Hindlimb muscle (tissue), 1 donor: ENCODE results near the gene HDLBP. TPM values are rescaled to one million over a fixed set of nuclear protein-coding genes. Genes with fewer than 3 reads are reported as not detected.
"Not testable (repeated sequence)": the region's sequence is repeated elsewhere in the genome, so short reads cannot be mapped to it uniquely, and the experiment has no call there.

ENCODE experiments used
- DNase-seq: peaks from one replicate; pipeline ENCODE4 v3.0.0-alpha.2; 2013
- polyA plus RNA-seq: library from polyadenylated mRNA; unstranded; fragments of 120-200 nt; gene quantifications from one replicate; pipeline ENCODE4 v1.2.1, GENCODE V29; 2013; ENCODE audit not compliant: insufficient read length

Gene HDLBP
- polyA plus RNA-seq, 1 donor, result 357 TPM

DNA sequence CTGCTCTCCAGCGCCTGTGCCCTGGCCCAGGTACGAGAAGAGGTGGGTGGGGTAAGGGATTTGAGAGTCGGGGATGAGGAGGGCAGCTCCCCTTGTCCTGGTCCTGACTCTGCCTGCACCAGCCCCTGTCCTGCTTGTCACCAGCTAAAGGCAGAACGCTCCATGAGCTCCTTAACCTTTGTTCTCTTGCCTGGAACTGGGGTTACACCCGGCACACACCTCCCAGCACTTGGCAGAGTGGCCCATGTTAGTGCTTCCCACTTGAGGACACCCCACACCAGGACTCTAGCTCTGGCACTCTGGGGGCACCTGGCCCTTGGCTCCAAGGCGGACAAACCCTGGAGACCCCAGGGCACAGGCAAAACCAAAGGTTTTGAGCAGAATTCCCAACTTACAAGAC is 107.8 kb downstream of the HDLBP start:
- no peak for DNase-seq

DNA sequence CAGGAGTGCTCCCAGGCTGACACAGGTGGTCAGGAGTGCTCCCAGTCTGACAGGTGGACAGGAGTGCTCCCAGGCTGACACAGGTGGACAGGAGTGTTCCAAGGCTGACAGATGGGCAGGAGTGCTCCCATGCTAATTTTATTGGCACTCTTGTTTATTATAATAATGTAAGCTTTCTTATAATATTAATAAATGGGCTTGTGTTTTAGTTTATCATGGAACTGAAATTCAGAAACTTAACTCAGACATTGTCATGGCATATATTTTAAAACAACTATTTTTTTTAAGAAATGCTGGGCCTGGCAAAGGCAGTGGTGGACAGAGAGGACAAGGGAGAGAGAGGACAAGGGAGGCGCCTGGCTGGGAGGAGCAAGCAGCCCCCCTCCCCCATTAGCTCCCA is 108.3 kb downstream of the HDLBP start:
- no peak for DNase-seq

DNA sequence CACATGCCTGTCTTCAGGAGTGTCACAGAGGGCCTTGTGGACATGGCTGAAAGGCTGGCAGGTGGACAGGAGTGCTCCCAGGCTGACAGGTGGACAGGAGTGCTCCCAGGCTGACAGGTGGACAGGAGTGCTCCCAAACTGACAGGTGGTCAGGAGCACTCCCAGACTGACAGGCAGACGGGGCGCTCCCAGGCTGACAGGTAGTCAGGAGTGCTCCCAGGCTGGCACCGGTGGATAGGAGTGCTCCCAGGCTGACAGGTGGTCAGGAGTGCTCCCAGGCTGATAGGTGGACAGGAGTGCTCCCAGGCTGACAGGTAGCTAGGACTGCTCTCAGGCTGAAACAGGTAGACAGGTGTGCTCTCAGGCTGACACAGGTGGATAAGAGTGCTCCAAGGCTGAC is 110.4 kb downstream of the HDLBP start:
- no peak for DNase-seq

DNA sequence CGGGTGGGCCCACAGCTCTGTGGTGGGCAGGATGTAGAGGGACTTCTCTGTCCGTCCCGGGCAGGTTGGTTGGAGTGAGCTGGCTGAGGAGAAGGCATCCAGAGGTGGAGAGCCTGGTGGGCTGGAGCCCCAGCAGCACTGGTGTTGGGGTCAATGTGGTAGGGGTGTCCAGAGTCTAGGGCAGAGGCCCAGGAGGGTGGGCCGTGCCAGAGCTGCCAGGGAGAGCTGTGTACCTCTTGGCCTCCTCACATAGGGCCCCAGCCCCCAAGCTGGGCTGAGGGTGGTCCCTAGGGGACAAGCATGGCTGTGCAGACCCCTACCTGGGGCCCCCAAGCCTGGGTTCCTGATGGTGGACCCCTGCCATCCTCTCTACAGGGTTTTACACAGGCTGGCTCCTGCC is 111.0 kb downstream of the HDLBP start:
- no peak for DNase-seq

DNA sequence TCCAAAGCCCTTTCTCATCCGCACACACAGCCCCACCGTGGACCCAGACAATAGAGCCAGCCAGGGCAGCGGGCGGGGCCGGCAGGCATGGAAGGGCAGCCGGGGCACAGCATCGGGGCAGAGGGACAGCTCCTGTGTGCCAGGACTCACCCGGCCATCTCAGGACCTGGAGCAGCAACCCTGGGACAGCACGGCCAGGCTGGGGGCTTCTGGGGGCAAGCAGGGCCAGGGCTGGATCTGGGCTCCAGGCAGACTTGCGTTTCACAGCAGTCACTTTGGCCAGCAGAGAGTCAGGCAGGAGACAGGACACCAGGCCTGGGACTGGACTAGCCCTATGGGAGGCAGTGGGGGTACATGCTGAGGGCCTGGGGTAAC is 111.5 kb downstream of the HDLBP start:
- DNase-seq, result no peak

DNA sequence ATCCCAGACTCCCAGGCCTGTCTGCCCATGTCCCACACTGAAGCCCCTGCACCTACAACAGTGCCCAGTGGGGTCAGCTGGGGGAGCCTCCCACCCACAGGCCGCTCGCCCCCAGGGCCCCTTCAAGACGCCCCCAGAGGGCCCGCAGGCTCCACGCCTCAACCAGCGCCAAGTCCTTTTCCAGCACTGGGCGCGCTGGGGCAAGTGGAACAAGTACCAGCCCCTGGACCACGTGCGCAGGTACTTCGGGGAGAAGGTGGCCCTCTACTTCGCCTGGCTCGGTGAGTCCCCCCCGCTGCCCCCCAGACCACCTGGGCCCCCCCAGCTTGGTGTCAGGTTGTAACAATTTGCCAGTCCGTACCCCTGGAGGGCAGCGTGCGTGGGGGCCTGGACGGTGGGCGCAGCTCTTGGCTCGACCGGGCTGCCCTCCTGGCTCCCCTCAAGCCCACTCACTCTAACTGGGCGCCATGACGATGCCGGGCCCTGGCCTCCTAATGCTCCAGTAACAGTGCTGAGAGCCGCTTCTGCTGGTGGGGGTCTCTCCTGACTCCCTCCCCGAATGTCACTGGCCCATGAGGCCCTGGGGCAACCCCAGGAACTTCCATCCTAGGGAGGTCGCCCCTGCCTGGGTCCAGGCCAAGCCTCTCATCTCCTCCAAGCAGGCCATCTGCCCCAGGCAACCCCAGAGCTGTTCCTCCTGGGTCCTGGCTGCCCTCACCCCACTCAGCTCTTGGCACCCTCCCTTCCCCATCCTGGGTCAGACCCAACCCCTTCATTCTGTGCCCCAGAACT is 112.1 kb downstream of the HDLBP start:
- DNase-seq, result no peak

DNA sequence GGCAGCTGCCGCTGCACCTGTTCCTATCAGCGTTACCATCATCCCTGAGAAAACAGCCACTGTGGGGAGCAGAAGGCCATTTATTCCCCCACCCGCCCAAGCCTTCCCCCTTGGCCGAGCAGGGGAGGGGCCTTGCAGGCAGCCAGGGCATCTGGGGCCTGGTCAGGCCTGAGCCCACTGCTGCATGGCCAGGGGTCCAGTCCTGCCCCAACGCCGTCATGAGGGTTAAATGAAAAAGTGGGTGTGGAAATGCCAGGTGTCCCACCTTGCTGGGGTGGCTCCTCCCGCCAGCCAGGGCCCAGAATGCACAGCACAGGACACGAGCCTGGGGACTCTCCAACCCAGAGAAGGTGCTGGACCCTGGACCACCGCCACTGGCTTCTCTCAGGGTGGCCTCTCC is 112.8 kb downstream of the HDLBP start:
- DNase-seq, result no peak

DNA sequence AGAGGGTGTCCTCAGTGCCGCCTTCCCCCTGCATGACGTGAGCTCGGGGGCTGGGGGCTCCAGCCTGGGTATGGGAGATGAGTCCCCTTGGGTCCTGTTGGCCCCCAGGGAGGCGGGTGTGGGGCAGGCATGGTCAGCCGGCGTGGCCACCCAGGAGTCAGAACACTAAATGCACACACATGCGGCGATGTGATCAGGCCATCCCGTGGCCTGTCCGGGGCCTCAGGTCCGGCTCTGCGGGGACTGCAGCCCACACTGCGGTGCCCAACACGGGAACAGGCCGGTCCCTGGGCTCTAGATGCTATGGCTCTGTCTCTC is 113.2 kb downstream of the HDLBP start:
- DNase-seq, result no peak

DNA sequence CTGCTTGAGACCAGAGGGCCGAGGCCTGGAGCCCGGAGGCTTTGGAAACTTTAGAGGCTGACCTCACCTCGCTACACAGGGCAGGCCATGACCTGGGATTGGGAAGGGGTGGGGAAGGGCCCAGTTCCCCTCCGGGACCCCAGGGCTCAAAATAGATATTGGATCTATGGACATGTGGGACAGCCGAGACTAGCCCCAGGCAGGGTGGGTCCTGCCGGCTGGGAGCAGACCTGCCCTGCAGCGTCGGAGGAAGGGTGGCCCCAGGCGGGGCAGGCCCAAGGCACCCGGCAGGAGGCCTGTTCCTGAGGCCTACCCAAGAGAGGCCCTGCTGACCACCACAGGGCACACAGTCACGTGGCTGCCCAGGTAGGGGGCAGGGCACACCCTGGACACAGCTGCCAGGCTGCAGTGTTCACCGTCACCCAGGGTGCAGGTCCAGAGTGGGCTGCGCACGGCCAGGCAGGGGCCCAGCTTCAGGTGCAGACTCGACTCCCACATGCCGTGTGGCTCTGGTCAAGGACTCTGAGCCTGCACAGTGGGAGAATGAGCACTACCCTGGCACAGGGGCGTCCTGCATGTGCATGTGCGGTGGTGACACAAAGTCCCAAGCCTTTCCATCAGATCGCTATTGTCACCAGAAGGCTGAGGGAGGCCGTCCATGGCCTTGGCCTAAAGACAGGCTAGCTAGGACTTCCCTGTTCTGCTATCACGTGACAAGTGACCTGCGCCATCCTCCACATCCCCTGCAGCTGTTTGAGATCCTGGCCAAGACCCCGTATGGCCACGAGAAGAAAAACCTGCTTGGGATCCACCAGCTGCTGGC is 113.8 kb downstream of the HDLBP start:
- no peak for DNase-seq

DNA sequence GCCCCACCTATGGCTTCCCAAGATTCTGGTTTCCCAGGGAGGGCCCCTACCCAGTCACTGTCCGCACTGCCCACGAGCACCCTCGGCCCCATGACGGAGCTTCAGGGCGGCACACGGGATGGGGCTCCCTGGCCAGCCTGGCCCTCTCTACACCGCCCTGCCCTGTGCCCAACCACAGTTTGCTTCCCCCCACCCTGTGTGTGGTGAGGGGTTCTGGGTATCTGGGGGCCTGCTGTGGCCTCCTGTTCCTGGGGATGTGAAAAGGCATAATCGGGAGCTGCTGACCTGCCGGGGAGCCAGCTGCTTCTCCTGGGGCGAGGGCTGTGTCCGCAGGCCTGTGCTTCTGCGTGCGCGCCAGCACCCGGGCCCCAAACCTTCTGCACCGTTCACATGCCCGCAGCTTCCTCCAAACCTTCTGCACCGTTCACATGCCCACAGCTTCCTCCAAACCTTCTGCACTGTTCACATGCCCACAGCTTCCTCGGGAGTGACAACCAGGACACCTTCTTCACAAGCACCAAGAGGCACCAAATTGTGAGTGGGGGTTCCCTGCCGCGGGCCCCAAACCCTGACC is 114.6 kb downstream of the HDLBP start:
- DNase-seq, result no peak

DNA sequence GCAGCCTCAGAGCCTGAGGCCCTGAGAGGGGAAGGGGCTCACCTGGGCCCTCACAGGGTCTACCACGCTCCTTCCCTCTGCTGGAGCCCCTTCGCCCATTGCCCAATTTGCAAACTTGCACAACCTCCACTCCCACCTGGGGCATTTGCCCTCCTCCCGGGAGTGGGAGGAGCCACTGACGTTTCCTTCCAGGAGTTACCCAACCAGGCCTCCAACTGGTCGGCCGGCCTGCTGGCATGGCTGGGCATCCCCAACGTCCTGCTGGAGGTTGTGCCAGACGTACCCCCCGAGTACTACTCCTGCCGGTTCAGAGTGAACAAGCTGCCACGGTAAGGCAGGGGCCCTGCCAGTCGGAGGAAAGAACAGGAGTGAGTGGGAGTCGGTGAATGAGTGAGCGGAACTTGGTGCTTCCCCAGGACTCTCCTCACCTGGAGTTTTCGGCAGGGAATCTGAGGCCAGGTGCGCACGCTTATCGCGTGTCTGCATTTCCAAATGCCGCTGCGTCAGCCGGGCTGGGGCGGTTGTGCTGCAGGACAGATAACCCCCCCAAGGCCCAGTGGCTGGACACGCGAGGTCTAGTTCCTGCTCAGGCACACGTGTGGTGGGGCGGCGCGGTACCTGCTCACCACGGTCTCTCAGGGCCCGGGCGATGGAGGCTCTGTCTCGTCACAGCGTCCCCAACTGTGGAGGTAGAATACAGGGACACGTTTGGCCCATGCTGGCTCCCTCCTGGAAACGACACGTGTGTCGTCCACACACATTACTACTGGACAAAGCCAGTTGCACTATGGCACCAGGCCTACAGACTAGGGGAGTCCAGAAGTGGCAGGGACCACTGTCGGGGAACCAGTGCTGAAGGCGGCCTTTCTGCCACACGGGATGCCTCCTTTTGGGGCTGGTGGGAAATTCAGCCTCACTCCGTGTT is 115.3 kb downstream of the HDLBP start:
- no peak for DNase-seq

DNA sequence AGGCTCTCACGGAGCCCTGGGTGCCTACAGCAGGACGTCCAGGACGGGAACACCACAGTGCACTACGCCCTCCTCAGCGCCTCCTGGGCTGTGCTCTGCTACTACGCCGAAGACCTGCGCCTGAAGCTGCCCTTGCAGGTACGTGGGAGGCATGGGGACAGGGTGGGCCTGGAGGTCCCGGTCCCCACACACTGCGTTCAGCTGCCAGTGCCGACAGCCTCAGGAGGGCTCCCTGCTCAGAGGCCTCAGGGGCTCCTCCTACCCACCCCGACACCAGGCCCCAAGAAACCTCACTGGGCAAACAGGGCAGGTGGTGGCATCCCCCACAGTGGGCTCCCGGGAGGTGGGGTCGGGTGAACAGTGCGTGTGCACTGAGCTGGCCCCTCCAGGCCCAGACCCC is 116.2 kb downstream of the HDLBP start:
- DNase-seq, result no peak

DNA sequence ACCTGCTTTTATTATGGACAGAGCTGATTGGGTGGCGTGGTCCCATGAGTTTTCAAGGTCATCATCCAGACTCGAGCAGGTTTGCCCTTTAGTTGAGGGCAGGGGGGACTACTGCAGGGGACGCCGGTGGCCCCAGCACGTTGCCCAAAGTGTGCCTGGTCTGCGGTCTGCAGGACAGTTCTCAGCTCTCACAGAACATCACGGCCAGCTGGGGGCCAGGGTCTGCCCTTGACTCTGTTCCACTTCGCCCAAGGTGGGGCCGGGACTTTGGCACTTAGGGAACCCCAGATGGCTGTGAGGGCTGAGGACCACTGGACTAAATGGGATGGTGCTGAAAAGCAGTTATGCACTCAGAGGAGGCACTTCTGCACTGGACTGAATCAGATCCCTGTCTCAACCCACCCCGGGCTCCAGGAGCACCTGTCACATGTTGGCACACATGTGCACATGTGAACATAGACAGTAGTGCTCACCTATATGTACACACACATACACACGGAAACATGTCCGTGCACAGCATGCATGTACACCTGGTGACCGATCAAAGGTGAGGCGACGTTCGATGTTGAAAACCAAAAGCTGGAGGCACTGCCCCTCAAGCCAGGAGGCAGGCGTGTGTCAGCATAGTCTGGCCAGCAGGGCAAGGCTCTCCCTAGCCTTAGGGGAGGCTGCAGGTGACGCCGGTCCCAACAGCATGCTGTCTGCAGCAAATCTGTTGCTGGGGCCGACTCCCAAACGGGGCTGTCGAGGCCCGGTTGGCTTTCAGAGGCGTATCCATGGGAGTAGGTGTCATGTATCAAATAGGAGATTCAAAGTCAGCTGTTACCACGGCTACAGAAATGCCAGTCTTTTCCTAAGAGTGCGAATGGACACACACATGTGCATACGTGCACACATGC is 116.8 kb downstream of the HDLBP start:
- no peak for DNase-seq

DNA sequence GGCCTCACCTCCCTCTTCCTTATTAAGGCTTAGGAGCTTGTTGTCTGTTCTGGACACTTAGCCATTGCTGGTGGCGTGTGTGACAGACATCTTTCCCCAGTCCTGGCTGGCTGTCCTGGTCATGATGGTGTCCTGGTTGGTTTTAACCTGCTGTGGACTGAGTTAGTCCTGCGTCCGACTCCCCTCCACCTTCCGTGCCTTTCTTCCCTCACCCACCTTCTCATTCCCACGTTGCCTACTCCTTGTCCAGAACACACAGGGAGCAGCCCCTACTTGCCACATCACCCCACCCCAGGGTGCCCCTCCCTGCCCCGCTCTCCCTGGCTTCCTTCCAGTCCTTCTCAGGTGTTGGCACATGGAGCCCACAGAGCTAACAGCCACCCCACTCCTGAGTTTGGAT is 117.5 kb downstream of the HDLBP start:
- DNase-seq, result no peak

DNA sequence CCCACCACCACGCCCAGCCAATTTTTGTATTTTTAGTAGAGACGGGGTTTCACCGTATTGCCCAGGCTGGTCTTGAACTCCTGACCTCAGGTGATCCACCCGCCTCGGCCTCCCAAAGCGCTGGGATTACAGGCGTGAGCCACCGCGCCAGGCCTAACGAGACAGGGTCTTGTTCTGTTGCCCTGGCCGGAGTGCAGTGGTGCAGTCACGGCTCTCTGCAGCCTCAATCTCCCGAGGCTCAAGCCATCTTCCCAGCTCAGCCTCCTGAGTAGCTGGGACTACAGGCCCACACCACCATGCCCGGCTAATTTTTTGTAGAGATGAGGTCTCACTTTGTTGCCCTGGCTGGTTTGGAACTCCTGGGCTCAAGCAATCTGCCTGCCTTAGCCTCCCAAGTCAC is 118.2 kb downstream of the HDLBP start:
- not testable (repeated sequence) for DNase-seq

DNA sequence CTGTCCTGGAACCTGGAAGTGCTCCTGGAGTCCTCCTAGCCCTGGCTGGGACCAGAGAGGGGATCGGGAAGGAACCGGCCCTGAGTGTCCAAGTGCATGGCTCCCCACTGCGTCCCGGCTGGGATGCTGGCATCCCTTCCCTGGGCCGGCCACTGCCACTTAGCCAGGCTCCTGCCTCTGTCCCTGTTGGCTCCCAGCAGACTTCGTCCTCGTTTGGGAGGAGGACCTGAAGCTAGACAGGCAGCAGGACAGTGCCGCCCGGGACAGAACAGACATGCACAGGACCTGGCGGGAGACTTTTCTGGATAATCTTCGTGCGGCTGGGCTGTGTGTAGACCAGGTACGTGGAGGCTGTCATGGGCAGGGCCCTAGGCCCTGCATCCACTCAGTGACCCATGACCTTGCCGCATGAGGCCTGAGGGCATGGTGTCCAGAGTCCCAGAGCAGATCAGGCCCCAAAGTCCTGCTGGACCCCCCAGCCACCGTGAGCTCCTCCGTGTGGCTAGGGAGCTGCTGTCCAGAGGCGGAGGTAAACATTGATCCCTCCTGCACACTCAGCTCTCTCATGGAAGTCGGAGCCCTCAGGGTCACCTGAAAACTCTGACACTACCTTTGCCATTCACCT is 119.9 kb downstream of the HDLBP start:
- DNase-seq, result no peak

DNA sequence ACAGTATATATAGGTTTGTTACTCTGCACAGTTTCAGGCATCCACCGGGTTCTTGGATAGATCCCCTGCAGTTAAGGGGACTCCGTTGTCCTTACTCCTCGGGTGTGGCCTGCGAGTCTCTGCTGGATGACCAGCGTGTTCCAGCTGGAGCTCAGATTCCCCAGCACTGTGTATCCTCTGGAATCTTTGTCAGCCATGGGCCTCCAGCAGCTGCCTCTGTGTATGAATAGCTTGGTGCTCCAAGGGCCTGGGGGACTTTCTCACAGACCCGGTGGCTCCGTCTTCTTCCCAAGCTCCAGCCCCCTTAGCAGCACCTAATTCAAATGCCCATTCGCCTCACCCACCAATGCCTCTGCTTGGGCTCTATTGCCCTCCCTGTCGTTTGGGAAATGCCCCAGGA is 120.7 kb downstream of the HDLBP start:
- DNase-seq, result no peak

DNA sequence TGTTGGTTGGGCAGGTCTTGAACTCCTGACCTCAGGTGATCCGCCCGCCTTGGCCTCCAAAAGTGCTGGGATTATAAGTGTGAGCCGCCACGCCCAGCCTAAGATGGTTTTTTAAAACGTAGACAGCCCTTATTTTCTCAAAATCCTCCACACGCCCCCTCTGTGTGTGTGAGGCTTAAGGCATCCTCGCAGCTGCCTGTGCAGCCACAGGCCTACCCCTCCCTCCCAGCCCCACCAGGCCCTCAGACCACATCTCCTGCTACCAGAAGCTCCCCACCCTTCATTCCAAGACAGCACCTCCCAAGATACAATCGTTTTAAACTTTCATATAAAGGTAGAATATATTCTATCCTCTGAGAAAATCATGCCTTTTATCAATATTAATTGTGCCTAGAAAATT is 122.2 kb downstream of the HDLBP start:
- no peak for DNase-seq

DNA sequence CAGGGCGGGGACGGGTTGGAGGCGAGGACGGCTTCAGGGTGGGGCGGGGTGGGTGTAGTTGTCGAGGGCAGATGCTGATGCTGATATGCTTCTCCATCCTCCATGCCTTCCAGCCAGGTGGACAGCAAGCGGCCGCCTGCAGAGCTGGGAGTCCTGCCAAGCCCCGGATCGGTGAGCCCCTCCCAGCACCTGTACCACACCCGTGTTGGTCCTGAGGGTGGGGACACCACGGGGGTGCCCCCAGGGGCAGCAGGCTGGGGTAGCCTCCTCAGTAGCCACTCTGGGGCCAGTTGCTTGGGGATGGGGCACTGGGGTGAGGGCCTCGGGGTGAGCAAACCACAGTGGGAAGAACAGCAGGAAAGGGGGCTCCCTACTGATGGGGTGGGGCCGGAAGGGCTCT is 124.4 kb downstream of the HDLBP start:
- DNase-seq, result no peak

DNA sequence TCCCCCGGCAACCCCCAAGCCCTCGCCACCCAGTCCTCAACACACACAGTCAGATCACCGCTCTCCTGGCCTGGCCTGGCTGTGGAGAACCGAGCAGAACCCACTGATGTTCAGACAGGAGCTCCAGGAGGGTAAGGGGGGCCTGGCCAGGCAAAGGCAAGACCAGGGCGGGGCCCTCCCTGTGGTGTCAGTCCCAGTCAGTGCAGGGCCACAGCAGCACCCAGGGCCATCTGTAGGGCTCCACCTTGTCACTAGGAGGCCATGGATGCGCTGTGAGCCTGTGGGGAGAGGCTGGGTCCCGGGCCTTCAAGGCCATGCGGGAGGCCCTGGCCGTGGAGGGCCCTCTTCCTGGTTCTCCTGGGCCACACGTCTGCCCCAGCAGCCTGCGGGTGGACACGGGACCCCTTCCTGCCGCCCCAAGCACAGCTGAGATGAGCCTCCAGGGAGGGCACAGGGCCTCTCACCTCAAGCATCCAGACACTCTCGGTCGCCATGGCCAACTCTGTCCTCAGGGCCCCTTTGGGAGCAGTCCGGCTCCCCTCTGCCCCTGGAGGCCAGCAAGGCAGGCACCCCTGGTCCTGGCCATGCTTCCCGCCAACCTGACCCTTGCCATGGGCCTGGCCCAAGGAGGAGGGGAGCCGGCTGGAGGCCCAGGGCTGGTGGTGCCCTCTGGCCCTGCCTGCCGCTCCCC is 125.0 kb downstream of the HDLBP start:
- DNase-seq, result no peak

DNA sequence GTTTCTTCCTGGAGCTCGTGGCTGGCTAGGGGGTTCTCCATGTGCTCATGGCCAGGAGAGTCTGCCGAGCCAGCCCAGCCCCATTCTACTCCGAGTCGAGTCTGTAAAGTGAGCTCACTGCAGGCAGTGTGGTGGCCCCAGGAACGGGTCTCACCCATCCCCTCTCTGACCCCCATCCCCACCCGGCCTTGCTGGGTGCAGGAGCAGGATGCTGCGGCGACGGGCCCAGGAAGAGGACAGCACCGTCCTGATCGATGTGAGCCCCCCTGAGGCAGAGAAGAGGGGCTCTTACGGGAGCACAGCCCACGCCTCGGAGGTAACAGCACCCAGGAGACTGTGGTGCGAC is 125.6 kb downstream of the HDLBP start:
- DNase-seq, result no peak
